HepG2 (cell line): ENCODE data around the gene AOX1. TPM values are rescaled to one million over a fixed set of nuclear protein-coding genes. Genes with fewer than 3 reads are reported as not detected.
A peak's percentile ranks its signal among the peaks of the same experiment; 100 is the strongest.

Experiments used
- ATAC-seq: fragments of 200-7000 bp; cut with Tn5 transposase; 3 replicates; pipeline ENCODE4 v1.9.1; 2020; ENCODE audit warnings: mild to moderate bottlenecking, moderate library complexity
- BruUV-seq: library from RNA; stranded (reverse); fragments of 400-500 nt; replicated peaks from 2 replicates; lab custom pipeline; 2021; lab: Mats Ljungman, UMichigan
- CTCF ChIA-PET: fragments of 300-600 bp; formaldehyde crosslinking; extraction: SDS; loops from one replicate; lab custom pipeline; 2021; ENCODE audit warnings: low total read pairs, inconsistent platforms, low intra/inter-chr PET ratio; lab: Yijun Ruan, JAX
- POLR2A ChIA-PET: fragments of 350-600 bp; sonication (Branson Sonifier 250); formaldehyde crosslinking; loops from one replicate; lab custom pipeline; 2020; ENCODE audit warnings: antibody characterized with exemption, inconsistent platforms; lab: Yijun Ruan, JAX
- DNase-seq: peaks from one replicate; pipeline ENCODE4 v3.0.0-alpha.2; 2015; ENCODE audit warnings: low spot score
- FAIRE-seq: peaks from 3 replicates; lab custom pipeline; 2011; peaks lifted over from hg19 to GRCh38; lab: Jason Lieb, UNC
- H2AFZ ChIP-seq: one replicate; pipeline ENCODE4 v1.6.1; 2011; ENCODE audit warnings: low read length, inconsistent platforms
- H3K27ac ChIP-seq: fragments of 300-600 bp; 3 replicates; pipeline ENCODE4 v1.8.0; 2011; ENCODE audit warnings: mixed run types, mild to moderate bottlenecking, mixed read lengths, low read length, inconsistent platforms; ENCODE audit not compliant: insufficient read depth; ENCODE audit errors: extremely low read length
- H3K27me3 ChIP-seq, 2 experiments: fragments of 200-600 bp in 1 of 2; 2 replicates in 1 of 2; 3 replicates in 1 of 2; pipeline versions ENCODE4 v1.6.0 to v1.8.0; 2011; ENCODE audit warnings: low read length in 2 of 2, mild to moderate bottlenecking in 2 of 2, moderate library complexity in 2 of 2, inconsistent platforms in 1 of 2; ENCODE audit not compliant: insufficient read depth in 2 of 2, control insufficient read depth in 1 of 2
- H3K36me3 ChIP-seq, 2 experiments: fragments of 200-600 bp in 1 of 2; replicated peaks in 1 of 2; 2 replicates in 1 of 2; 3 replicates in 1 of 2; pipeline versions ENCODE4 v1.5.1 to v1.8.0; 2011; ENCODE audit warnings: low read length in 2 of 2, inconsistent platforms in 1 of 2; ENCODE audit not compliant: insufficient read depth in 2 of 2, control insufficient read depth in 1 of 2
- H3K4me1 ChIP-seq: 2 replicates; pipeline ENCODE4 v1.5.1; 2012; ENCODE audit warnings: low read length, inconsistent platforms; ENCODE audit not compliant: insufficient read depth
- H3K4me2 ChIP-seq: 2 replicates; pipeline ENCODE4 v1.6.0; 2011; ENCODE audit warnings: low read depth, low read length, inconsistent platforms
- H3K4me3 ChIP-seq, 3 experiments: fragments of 200-600 bp in 1 of 3; sonication (generic), shearing (Covaris generic) in 1 of 3; replicated peaks in 1 of 3; 2 replicates each; pipeline ENCODE4 v1.5.1; 2011 to 2016; ENCODE audit warnings: low read length in 3 of 3, inconsistent platforms in 2 of 3, low read depth in 2 of 3, mild to moderate bottlenecking in 2 of 3, control low read depth in 1 of 3, mixed read lengths in 1 of 3; ENCODE audit not compliant: insufficient read depth in 1 of 3
- H3K79me2 ChIP-seq: one replicate; pipeline ENCODE4 v1.6.1; 2011; ENCODE audit warnings: low read length, inconsistent platforms; ENCODE audit not compliant: insufficient read depth
- H3K9ac ChIP-seq: 2 replicates; pipeline ENCODE4 v1.6.0; 2011; ENCODE audit warnings: mild to moderate bottlenecking, low read depth, low read length, inconsistent platforms; ENCODE audit not compliant: insufficient read depth
- H3K9me3 ChIP-seq: 2 replicates; pipeline ENCODE4 v1.5.1; 2012; ENCODE audit warnings: mild to moderate bottlenecking, low read length
- H4K20me1 ChIP-seq: 2 replicates; pipeline ENCODE4 v1.6.0; 2011; ENCODE audit warnings: inconsistent platforms, mild to moderate bottlenecking, low read length, moderate library complexity; ENCODE audit not compliant: insufficient read depth
- LCORL ChIP-seq, 2 experiments: fragments of 450-650 bp in 1 of 2; sonication (generic) in 1 of 2; formaldehyde crosslinking in 1 of 2; IDR thresholded peaks; 2 replicates each; pipeline versions ENCODE4 v1.5.0 to v1.6.1; 2017 to 2020; ENCODE audit warnings: antibody characterized with exemption in 1 of 2, missing genetic modification reagents in 1 of 2
- MAFK ChIP-seq, 2 experiments: IDR thresholded peaks in 1 of 2; conservative IDR thresholded peaks in 1 of 2; 2 replicates each; pipeline ENCODE4 v1.6.1; 2011; ENCODE audit warnings: improper control_type of control experiment in 2 of 2, low read length in 2 of 2
- REPIN1 ChIP-seq: sonication (generic); formaldehyde crosslinking; IDR thresholded peaks from 2 replicates; pipeline ENCODE4 v1.8.0; 2022; ENCODE audit warnings: missing genetic modification reagents, low read depth, mild to moderate bottlenecking, borderline replicate concordance
- SRY ChIP-seq: sonication (generic); formaldehyde crosslinking; IDR thresholded peaks from 2 replicates; pipeline ENCODE4 v1.8.0; 2022; ENCODE audit warnings: mild to moderate bottlenecking, missing genetic modification reagents
- SUZ12 ChIP-seq: fragments of 150-350 bp; IDR thresholded peaks from 2 replicates; pipeline ENCODE4 v1.6.1; 2014; ENCODE audit warnings: low read depth, low read length
- TCF12 ChIP-seq, 2 experiments: fragments of 450-650 bp in 1 of 2; sonication (generic) in 1 of 2; formaldehyde crosslinking in 1 of 2; IDR thresholded peaks; 2 replicates each; pipeline versions ENCODE4 v1.6.1 to v1.8.0; 2017 to 2022; ENCODE audit warnings: antibody characterized with exemption in 1 of 2, mild to moderate bottlenecking in 1 of 2, missing genetic modification reagents in 1 of 2, moderate library complexity in 1 of 2
- ZFP62 ChIP-seq: sonication (generic); formaldehyde crosslinking; IDR thresholded peaks from 2 replicates; pipeline ENCODE4 v1.4.0; 2020; ENCODE audit warnings: missing genetic modification reagents
- ZFY ChIP-seq: sonication (generic); formaldehyde crosslinking; IDR thresholded peaks from 2 replicates; pipeline ENCODE4 v1.4.0; 2020; ENCODE audit warnings: missing genetic modification reagents
- ZIK1 ChIP-seq: sonication (generic); formaldehyde crosslinking; IDR thresholded peaks from 2 replicates; pipeline ENCODE4 v1.5.0; 2020; ENCODE audit warnings: mild to moderate bottlenecking, low read depth, missing genetic modification reagents, borderline replicate concordance
- ZNF17 ChIP-seq: sonication (generic); formaldehyde crosslinking; IDR thresholded peaks from 2 replicates; pipeline ENCODE4 v1.5.0; 2020; ENCODE audit warnings: mild to moderate bottlenecking, missing genetic modification reagents
- ZNF546 ChIP-seq: sonication (generic); formaldehyde crosslinking; conservative IDR thresholded peaks from 2 replicates; pipeline ENCODE4 v1.8.1; 2023; ENCODE audit warnings: mild to moderate bottlenecking, missing genetic modification reagents
- WGBS: methylation state at CpG from one replicate; pipeline ENCODE4 v1.1.6; 2017; ENCODE audit warnings: low lambda C conversion rate; 5-methylcytosine and 5-hydroxymethylcytosine counted together
- in situ Hi-C: cut with HindIII; loops from 2 replicates; pipeline ENCODE4 v1.10.0; 2017; ENCODE audit warnings: low pct_unique_long_range_greater_than_20kb; ENCODE audit not compliant: extremely low pct_ligation_motif_present
- intact Hi-C: fragments of 100-400 bp; cut with micrococcal nuclease; formaldehyde crosslinking; loops from one replicate; pipeline ENCODE4 v1.10.0; 2022; ENCODE audit not compliant: unreplicated experiment
- polyA plus RNA-seq, 8 experiments: library from polyadenylated mRNA; depleted of rRNA in 3 of 8; stranded (reverse) in 7 of 8; unstranded in 1 of 8; fragments of >200 nt; fragmentation: Illumina TruSeq in 4 of 8; extraction: Trizol in 4 of 8; gene quantifications; 2 replicates each; pipeline versions ENCODE4 v1.2.1 to v1.2.3, GENCODE V29; 2011 to 2016; ENCODE audit warnings: low read depth in 4 of 8, missing spikeins in 1 of 8, mixed read lengths in 1 of 8; ENCODE audit not compliant: insufficient read depth in 1 of 8
- total RNA-seq, 5 experiments: library from RNA; depleted of rRNA; stranded (reverse); fragments of >200 nt; fragmentation: Illumina TruSeq; extraction: Trizol; gene quantifications; 2 replicates each; pipeline ENCODE4 v1.2.3, GENCODE V29; 2016; ENCODE audit warnings: low read depth in 1 of 5
- TF ChIP-seq, protein P1 (sequence below): sonication (generic); formaldehyde crosslinking; IDR thresholded peaks from 2 replicates; pipeline ENCODE4 v1.4.0; 2020; ENCODE audit warnings: mild to moderate bottlenecking, missing genetic modification reagents

AOX1 gene
- total and polyA plus RNA-seq, 2 of the 13 experiments (the other 11 are each of a cell fraction or from before 2014, with no cell fraction given): 9.2 to 18.0 TPM

DNA sequence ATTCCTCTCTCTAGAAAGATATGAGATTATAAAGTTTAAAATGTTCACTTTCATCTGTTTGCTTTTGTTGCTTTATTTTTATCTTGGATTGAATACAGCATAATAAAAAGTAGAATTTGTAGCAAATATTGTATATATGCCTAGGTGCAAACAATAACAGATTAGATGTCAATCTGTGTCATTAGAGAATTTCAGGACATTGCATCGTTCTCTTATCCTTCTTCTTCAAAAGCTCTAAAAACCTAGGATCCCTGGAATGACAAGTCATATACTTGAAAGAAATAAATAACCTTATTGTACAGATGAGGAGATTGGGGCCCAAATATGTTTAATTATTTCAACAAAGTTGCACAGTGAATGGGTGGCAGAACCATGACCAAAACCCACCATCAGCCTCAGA, 123.1 kb downstream of the AOX1 start:
- Histone ChIP-seq H3K9ac (no peak overlapping the region), H3K9me3 (no peaks in the 10 kb centered on the region), H3K36me3 (no peaks in the 10 kb centered on the region), H3K27me3 (no peaks in the 10 kb centered on the region; a peak in 1 of 5 replicates), H3K4me2 (no peak overlapping the region), H3K4me3 (no peak overlapping the region), H3K27ac (no peak overlapping the region), H3K79me2 (no peaks in the 10 kb centered on the region), H2AFZ (no peak overlapping the region), H4K20me1 (no peaks in the 10 kb centered on the region), H3K4me1 (peaks cover 20% of the 10 kb centered on the region)
- ChIA-PET POLR2A (no interaction called here), CTCF (no interaction called here)
- no peak for FAIRE-seq
- no TSS peak for BruUV-seq
- in situ Hi-C loops (loop anchor here (5.0 to 10.0 kb wide), 3 partner anchors 33 to 224 kb away; no protein-coding TSS in a partner anchor), intact Hi-C loops (no loop called here)
- WGBS: 20% methylated on average over 1 of the region's 1 CpG
- no peak for TF ChIP-seq SUZ12
- TF ChIP-seq, protein P1, sequence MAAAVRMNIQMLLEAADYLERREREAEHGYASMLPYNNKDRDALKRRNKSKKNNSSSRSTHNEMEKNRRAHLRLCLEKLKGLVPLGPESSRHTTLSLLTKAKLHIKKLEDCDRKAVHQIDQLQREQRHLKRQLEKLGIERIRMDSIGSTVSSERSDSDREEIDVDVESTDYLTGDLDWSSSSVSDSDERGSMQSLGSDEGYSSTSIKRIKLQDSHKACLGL: no peak
- no peak for TF ChIP-seq SRY (CRISPR knock-in tag)
- no peak for TF ChIP-seq LCORL (IDR thresholded peaks at IDR 0.05)
- no peak for TF ChIP-seq LCORL (CRISPR knock-in tag; IDR thresholded peaks at IDR 0.05)
- no peak for TF ChIP-seq REPIN1 (CRISPR knock-in tag)
- ATAC-seq: no peak
- no peak for DNase-seq

- intact Hi-C loops: loop anchor here (1.0 to 5.0 kb wide), 5 partner anchors 22 to 176 kb away; partner anchors contain the start of genes BZW1, NIF3L1 and PPIL3
- H3K9ac ChIP-seq: peak overlapping the region; percentile 48; the same call in 1 of the 2 replicates
- POLR2A ChIA-PET: interaction anchor here (0.5 to 1.9 kb wide), 18 partner anchors 9 to 464 kb away, joined by 3 to 21 read pairs (median 5); partner anchors contain the start of genes AOX1, CLK1, NIF3L1 and PPIL3
- peaks cover 20% of the 10 kb centered on the region for H3K4me1 ChIP-seq
- DNase-seq (peak; percentile 96), ATAC-seq (peak; percentile 94), FAIRE-seq (peak; percentile 94)
- no peaks in the 10 kb centered on the region for H4K20me1 ChIP-seq
- H3K9me3 ChIP-seq: no peaks in the 10 kb centered on the region
- H3K79me2 ChIP-seq: no peaks in the 10 kb centered on the region
- no peaks in the 10 kb centered on the region; a peak in 1 of 5 replicates for H3K27me3 ChIP-seq
- in situ Hi-C loops: loop anchor here (5.0 kb wide), 1 partner anchor 99 kb away; the partner anchor contains the start of gene BZW1
- CTCF ChIA-PET: interaction anchor here (1.0 to 1.9 kb wide), 3 partner anchors 23 to 188 kb away, joined by 4 to 27 read pairs (median 10); partner anchors contain the start of gene BZW1
- WGBS: 7% methylated on average over 17 of the region's 17 CpGs
- H3K4me2 ChIP-seq: peak overlapping the region; percentile 90
- peak overlapping the region; percentile 7 for H2AFZ ChIP-seq
- BruUV-seq: TSS peak; percentile 98
- peak overlapping the region; percentile 35 to 65 (median 50); a peak in 5 of 6 replicates for H3K4me3 ChIP-seq
- H3K36me3 ChIP-seq: no peaks in the 10 kb centered on the region
- peak overlapping the region; percentile 41 for H3K27ac ChIP-seq
- no peak for TF ChIP-seq ZFP62
- TF ChIP-seq ZNF17 (CRISPR knock-in tag): no peak
- peak; percentile 87 for TF ChIP-seq ZFY (CRISPR knock-in tag)
- no peak for TF ChIP-seq TCF12 (IDR thresholded peaks at IDR 0.05)
- TF ChIP-seq TCF12 (CRISPR knock-in tag; IDR thresholded peaks at IDR 0.05): 0 out of 2 replicates have a peak, but pooled peaks have one; percentile 51
- no peak; the same call in 1 of the 2 replicates for TF ChIP-seq ZIK1
- peak; percentile 41 to 55; a peak in 3 of 4 replicates for TF ChIP-seq MAFK (conservative IDR thresholded peaks at IDR 0.05 in 1 of 2, IDR thresholded peaks at IDR 0.05 in 1 of 2; ENCODE audit: low read length in 2 of 2)
- 0 out of 2 replicates have a peak, but pooled peaks have one; percentile 51 for TF ChIP-seq ZNF546 (CRISPR knock-in tag)
Observed at GRCh38 chr2:200713003-200713703, 127.3 kb downstream of the AOX1 start.
